NT2/D1 (cell line): ENCODE data around the gene UNC45A.

ENCODE experiments used
- SUZ12 ChIP-seq: IDR thresholded peaks from 2 replicates; pipeline ENCODE4 v1.6.1; 2011; ENCODE audit not compliant: insufficient read length, insufficient read depth; ENCODE audit errors: extremely low read depth
- YY1 ChIP-seq: IDR thresholded peaks from 2 replicates; pipeline ENCODE4 v1.6.1; 2011; ENCODE audit not compliant: insufficient read length, insufficient read depth
- ZNF274 ChIP-seq: IDR thresholded peaks from 2 replicates; pipeline ENCODE4 v1.6.1; 2011; ENCODE audit warnings: mild to moderate bottlenecking, low read depth, low read length

GRCh38 chr15:90942354-90943120, 7.5 kb downstream of the UNC45A start:
- TF ChIP-seq ZNF274 (no peak), YY1 (no peak), SUZ12 (no peak)
